HG03095 (cell line): ENCODE results near the gene NUP37.

Experiments
- ATAC-seq: cut with Tn5 transposase; IDR thresholded peaks from one replicate; pipeline ENCODE4 v1.9.1; 2021; ENCODE audit warnings: moderate library complexity; ENCODE audit not compliant: unreplicated experiment

The NUP37 gene

GRCh38 chr12:102031852-102032251, 88.1 kb downstream of the NUP37 start:
- no peak for ATAC-seq

- no peak for ATAC-seq
These were observed 90.8 kb downstream of the NUP37 start for GRCh38 chr12:102029141-102029540.

DNA sequence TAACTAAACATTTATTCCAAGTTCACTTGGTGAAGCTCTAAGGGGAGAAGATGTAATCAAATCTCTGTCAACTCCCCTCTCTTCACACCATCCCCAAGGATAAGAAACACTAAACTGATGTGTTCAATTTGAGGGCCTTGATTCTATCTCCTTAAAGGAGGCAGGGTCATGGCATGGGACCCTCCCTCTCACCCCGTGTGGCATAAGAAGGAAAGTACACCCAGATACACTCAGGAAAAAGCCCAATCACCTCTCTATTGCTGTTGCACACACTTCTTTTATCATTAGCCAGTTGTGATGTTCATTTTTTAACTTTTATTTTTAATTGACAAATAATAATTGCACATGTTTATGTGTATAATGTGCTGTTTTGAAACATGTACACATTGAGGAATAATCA, 93.2 kb downstream of the NUP37 start:
- ATAC-seq = no peak

- ATAC-seq = no peak
These were observed 95.1 kb downstream of the NUP37 start for GRCh38 chr12:102024765-102025164.

- ATAC-seq = no peak
These were observed 96.5 kb downstream of the NUP37 start for GRCh38 chr12:102023343-102023930.
